Left lung (tissue), 10 donors: ENCODE results near the gene ZNF318. TPM values are rescaled to one million over a fixed set of nuclear protein-coding genes. Genes with fewer than 3 reads are reported as not detected.

ENCODE experiments used
- ATAC-seq: fragments of 200-7000 bp; cut with Tn5 transposase; one replicate; pipeline ENCODE4 v1.9.1; 2020; ENCODE audit warnings: moderate library complexity
- DNase-seq, 4 donors: peaks; one replicate each; pipeline ENCODE4 v3.0.0-alpha.2; 2013 to 2020
- H3K27ac ChIP-seq, 2 donors: fragments of 200-600 bp; sonication (generic) in 1 of 2; one replicate each; pipeline versions ENCODE4 v1.5.0 to v1.8.0; 2020 to 2021
- H3K27me3 ChIP-seq, 2 donors: fragments of 200-600 bp; sonication (generic) in 1 of 2; one replicate each; pipeline versions ENCODE4 v1.5.0 to v1.8.0; 2020 to 2021
- H3K36me3 ChIP-seq, 2 donors: fragments of 200-600 bp; sonication (generic) in 1 of 2; one replicate each; pipeline versions ENCODE4 v1.5.0 to v1.8.0; 2020 to 2021
- H3K4me1 ChIP-seq, 2 donors: fragments of 200-600 bp; one replicate each; pipeline ENCODE4 v1.8.0; 2021
- H3K4me3 ChIP-seq, 2 donors: fragments of 200-600 bp; sonication (generic) in 1 of 2; one replicate each; pipeline versions ENCODE4 v1.5.0 to v1.8.0; 2020 to 2021; ENCODE audit warnings: mild to moderate bottlenecking in 1 of 2
- H3K9me3 ChIP-seq, 2 donors: fragments of 200-600 bp; sonication (generic) in 1 of 2; one replicate each; pipeline versions ENCODE4 v1.5.0 to v1.8.0; 2020 to 2021
- intact Hi-C, 2 donors: fragments of 100-400 bp; cut with DNase I; formaldehyde crosslinking; loops; one replicate each; pipeline versions ENCODE4 v1.11.2 to v1.14.2; 2022
- polyA plus RNA-seq, 6 donors: library from polyadenylated mRNA; unstranded; fragments of 120-200 nt; gene quantifications; one replicate each; pipeline ENCODE4 v1.2.1, GENCODE V29; 2013; ENCODE audit not compliant: insufficient read length in 6 of 6
- total RNA-seq, 2 donors: library from RNA; stranded (reverse); fragmentation: NEBNext Ultra II Directional; extraction: Animal tissue kit (Norgen Biotek cat#: 25700); gene quantifications; one replicate each; pipeline ENCODE4 v1.2.1, GENCODE V29; 2021
- TF ChIP-seq, protein P1 (sequence below), 2 donors: fragments of 200-600 bp; sonication (generic) in 1 of 2; IDR thresholded peaks; one replicate each; pipeline versions ENCODE4 v1.5.0 to v1.8.0; 2021; ENCODE audit warnings: antibody characterized with exemption in 2 of 2
- donor health status: DM: no; HTN: yes; CAD: no.
- donor health status: DM: no; HTN: no; CAD: no.

The ZNF318 gene
- total and polyA plus RNA-seq, 8 donors: 13.3 to 37.6 (median 31.8) TPM

DNA sequence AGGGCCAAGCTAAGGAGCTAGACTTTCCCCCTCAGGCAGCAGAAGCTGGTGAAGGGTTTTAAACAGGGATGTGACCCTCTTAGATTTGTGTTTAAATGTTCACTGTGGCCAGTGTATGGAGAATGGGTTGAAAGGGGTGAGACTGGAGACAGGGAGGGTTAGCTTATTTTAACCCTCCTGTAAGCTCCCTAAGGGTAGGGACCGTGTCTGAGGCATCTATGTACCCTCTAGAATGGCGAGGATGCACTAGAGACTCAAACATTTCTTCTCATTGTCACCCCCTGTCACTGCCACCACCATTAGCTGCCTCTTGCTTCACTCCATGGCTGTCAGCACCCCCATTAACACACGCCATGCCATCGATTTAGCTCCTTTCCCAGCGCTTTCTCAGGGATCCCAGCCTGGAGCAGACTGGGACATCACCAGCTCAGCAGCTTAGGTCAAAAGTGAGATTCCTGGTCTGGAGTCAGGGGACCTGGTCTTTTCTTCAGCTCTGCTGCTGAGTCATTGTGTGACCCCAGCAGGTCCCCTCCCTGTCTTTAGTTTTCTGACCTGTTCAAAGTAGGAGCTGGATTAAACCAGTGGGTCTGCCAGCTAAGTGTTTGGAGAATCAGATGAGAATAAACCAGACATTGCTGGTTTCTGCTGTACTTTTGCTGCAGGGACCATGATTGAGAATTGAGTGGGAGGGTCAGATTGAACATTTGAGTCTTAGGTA is 72.5 kb downstream of the ZNF318 start:
- H3K9me3 ChIP-seq: no peaks in the 10 kb centered on the region
- H3K27ac ChIP-seq: no peak overlapping the region
- H3K4me1 ChIP-seq: no peaks in the 10 kb centered on the region
- intact Hi-C loops: no loop called here
- peaks cover 0 to 49% of the 10 kb centered on the region in 2 donors for H3K27me3 ChIP-seq
- no peaks in the 10 kb centered on the region for H3K36me3 ChIP-seq
- no peak for ATAC-seq
- DNase-seq: no peak
- TF ChIP-seq, protein P1, sequence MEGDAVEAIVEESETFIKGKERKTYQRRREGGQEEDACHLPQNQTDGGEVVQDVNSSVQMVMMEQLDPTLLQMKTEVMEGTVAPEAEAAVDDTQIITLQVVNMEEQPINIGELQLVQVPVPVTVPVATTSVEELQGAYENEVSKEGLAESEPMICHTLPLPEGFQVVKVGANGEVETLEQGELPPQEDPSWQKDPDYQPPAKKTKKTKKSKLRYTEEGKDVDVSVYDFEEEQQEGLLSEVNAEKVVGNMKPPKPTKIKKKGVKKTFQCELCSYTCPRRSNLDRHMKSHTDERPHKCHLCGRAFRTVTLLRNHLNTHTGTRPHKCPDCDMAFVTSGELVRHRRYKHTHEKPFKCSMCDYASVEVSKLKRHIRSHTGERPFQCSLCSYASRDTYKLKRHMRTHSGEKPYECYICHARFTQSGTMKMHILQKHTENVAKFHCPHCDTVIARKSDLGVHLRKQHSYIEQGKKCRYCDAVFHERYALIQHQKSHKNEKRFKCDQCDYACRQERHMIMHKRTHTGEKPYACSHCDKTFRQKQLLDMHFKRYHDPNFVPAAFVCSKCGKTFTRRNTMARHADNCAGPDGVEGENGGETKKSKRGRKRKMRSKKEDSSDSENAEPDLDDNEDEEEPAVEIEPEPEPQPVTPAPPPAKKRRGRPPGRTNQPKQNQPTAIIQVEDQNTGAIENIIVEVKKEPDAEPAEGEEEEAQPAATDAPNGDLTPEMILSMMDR (IDR thresholded peaks at IDR 0.05): no peak
- H3K4me3 ChIP-seq: no peak overlapping the region

DNA sequence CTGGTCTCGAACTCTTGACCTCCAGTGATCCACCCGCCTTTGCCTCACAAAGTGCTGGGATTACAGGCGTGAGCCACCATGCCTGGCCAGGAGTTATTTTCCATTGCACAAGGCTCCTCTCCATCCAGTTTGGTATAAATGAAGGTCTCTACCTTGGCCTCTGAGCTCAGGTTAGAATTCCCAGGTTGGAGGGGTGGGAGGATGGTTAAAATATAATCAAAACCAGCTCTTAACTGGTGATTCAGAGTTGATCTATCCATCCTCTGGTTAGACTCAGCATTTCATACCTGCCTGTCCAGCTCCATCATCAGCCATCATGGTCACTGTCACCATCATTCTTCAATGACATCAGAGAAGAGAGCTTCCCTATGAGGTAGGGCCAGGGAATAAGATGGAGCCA is 74.0 kb downstream of the ZNF318 start:
- intact Hi-C loops: no loop called here
- H3K4me3 ChIP-seq: no peak overlapping the region
- no peaks in the 10 kb centered on the region for H3K4me1 ChIP-seq
- TF ChIP-seq, protein P1 (IDR thresholded peaks at IDR 0.05): no peak
- ATAC-seq (no peak), DNase-seq (no peak)
- H3K36me3 ChIP-seq: no peaks in the 10 kb centered on the region
- no peak overlapping the region for H3K27ac ChIP-seq
- H3K9me3 ChIP-seq: no peaks in the 10 kb centered on the region
- H3K27me3 ChIP-seq: peaks cover 0 to 37% of the 10 kb centered on the region in 2 donors

DNA sequence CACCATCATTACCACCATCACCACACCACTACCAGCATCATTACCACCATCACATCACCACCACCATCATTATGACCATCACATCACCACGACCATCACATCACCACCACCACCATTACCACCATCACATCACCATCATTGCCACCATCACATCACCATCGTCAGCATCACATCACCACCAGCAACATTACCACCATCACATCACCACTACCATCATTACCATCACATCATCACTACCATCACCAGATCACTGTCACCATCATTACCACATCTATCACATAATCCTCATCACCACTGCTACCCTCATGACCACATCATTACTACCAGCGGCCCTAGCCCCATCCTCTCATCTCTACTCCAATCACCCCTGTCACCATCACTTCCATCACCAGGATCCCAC is 74.9 kb downstream of the ZNF318 start:
- Histone ChIP-seq H3K4me3 (no peak overlapping the region), H3K27ac (no peak overlapping the region), H3K27me3 (peaks cover 0 to 27% of the 10 kb centered on the region in 2 donors), H3K4me1 (no peaks in the 10 kb centered on the region), H3K36me3 (no peaks in the 10 kb centered on the region), H3K9me3 (no peaks in the 10 kb centered on the region)
- no peak for ATAC-seq
- TF ChIP-seq, protein P1 (IDR thresholded peaks at IDR 0.05): no peak
- no peak for DNase-seq
- intact Hi-C loops: no loop called here

DNA sequence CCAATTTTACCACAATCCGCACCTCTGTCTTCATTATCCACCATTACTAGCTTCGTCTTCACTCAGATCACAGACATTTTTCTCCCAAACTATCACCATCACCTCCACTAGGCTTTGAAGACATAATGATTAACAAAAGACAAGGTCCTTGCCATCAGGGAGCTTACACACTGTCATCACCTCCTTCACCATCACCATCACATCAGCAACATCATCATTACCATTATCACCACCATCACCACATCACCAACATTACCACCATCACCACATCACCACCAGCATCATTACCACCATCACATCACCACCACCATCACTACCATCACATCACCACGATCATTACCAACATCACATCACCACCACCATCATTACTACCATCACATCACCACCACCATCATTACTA is 75.7 kb downstream of the ZNF318 start:
- DNase-seq (no peak), ATAC-seq (no peak)
- H3K27me3 ChIP-seq: peaks cover 0 to 19% of the 10 kb centered on the region in 2 donors
- no peaks in the 10 kb centered on the region for H3K36me3 ChIP-seq
- H3K4me1 ChIP-seq: no peaks in the 10 kb centered on the region
- no peaks in the 10 kb centered on the region for H3K9me3 ChIP-seq
- intact Hi-C loops: no loop called here
- H3K27ac ChIP-seq: no peak overlapping the region
- H3K4me3 ChIP-seq: no peak overlapping the region
- TF ChIP-seq, protein P1 (IDR thresholded peaks at IDR 0.05): no peak

DNA sequence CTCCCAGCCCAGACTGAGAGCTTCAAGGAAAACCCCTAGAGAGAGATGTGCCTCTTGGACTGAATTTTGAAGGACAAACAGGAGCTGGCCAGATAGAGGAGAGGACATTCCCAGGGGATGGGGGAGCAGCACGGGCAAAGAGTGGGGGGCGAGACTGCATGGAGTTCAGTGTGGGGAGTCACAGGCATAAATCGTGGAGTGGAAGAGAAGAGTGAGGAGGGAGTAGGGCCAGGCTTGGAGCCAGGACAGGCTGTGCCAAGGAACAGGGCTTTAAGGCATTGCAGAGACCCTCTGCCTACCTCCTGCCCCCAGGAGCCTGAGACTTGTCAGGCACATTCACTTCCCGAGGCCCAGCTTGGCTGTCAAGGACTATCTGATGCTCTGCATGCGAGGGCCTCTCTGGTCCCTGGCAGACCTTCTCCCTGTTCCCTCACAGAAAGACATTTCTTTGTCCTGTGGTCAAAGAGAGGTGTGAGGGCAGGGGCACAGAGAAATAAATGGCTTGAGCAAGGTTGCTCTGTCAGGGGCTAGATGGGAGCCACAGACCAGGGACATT is 76.6 kb downstream of the ZNF318 start:
- DNase-seq: no peak
- intact Hi-C loops: no loop called here
- H3K9me3 ChIP-seq: no peaks in the 10 kb centered on the region
- peaks cover 0 to 10% of the 10 kb centered on the region in 2 donors for H3K27me3 ChIP-seq
- TF ChIP-seq, protein P1 (IDR thresholded peaks at IDR 0.05): no peak
- H3K4me3 ChIP-seq: no peak overlapping the region
- ATAC-seq: no peak
- H3K27ac ChIP-seq: no peak overlapping the region
- no peaks in the 10 kb centered on the region for H3K4me1 ChIP-seq
- no peaks in the 10 kb centered on the region for H3K36me3 ChIP-seq
